Fibroblast of skin of left quadriceps (primary cell): ENCODE measurements around the gene CHML.

Experiments used
- DNase-seq, 2 experiments: peaks; one replicate each; pipeline ENCODE4 v3.0.0-alpha.2; 2013; ENCODE audit warnings: low read depth in 2 of 2

The CHML gene

DNA sequence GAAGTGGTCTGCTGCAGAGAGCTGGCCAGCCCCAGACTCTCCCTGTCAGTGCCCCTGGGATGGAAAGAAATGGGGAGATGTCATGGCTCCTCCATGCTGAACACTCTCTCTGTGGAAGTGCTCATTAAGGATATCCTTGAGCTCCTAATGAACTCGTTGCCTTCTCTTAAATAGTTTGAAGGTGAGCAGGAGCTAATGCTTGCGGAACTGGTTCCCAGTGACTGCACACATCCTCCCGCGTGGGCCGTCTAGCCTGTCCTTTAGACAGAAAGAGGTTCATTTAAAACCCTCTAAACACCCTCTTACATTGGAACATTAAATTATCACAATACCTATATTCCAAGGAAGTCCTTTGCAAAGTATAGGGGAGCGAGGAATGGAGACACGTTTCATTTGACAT is 6.0 kb upstream of the CHML start:
- DNase-seq: no peak

DNA sequence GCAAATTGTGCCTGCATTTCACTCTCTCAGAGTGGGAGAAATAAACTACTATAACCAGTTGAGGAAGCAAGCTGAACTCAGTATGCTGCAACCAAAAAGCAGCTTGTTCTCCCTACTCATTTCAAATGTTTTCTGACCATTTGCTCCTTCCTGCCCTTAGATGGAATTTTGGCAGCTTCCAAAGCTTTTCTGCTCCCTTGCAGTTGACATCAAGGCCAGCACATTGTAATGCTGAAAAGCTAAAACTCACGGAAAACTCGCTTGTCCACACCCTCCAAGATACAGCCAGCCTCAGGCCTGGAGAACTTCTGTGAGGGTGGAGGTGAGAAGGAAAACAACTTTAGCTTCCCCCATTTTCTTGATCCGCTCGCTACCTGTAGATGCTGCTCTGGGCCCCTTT is 5.0 kb upstream of the CHML start:
- no peak for DNase-seq

DNA sequence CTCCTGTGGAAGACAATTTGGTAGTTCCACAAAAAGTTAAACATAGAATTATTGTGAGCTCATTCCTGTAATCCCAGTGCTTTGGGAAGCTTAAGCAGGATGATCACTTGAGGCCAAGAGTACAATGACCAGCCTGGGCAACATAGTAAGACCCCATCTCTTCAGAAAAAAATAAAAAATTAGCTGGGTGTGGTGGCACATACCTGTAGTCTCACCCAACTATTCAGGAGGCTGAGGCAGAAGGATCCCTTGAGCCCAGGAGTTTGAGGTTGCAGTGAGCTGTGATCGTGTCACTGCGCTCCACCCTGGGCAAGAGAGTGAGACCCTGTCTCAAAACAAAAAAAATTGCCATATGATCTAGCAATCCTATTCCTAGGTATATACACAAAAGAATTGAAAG is 4.1 kb upstream of the CHML start:
- DNase-seq: no peak

DNA sequence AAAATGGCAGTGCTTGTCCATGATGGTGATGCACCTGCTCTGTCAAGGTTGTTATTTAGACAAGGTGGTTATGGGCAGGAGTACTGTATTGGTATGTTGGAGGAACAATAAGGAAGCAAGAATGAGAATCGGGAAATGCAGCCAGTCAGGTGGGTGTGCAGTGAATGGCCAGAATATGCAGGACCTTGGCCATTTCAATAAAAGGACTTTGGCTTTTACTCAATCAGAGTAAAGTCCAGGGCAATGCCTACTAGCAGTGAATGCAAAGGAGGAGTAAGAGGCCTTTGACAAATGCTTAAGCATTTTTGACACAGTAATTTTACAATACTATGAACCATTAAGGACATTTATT is 2.4 kb upstream of the CHML start:
- no peak for DNase-seq

DNA sequence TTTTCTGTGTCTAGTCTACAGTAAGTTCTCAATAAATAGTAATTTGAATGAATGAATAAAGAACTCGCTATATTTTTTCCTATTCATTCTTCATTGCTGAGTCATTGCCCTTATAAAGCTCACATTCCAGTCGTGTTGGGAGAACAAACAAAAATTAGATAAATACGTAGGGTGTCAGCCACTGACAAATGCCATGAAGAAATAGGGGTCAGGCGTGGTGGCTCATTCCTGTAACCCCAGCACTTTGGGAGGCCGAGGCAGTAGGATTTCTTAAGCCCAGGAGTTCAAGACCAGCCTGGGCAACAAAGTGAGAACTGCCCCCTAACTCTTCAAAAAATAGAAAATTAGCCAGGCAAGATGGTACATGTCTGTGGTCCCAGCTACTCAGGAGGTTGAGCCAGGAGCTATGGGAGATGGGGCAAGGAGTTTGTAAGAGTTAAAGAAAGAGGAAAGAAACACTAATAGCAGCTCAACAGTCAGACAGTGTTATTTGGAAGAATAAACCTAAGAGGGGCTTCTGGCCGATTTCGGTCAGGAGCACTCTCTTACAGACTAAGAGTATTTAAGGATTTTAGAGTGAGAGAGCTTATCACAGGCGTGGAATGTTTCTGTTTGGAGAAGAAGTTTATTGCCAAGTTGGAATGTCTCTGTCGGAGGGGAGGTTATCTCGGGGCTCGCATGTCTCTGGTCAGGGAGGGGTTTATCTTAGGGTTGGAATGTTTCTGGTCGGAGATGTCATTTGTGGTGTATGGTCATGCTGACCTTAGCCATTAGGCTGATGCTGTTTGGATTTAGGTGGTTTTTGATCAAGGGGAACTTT is 1.8 kb upstream of the CHML start:
- DNase-seq: no peak

DNA sequence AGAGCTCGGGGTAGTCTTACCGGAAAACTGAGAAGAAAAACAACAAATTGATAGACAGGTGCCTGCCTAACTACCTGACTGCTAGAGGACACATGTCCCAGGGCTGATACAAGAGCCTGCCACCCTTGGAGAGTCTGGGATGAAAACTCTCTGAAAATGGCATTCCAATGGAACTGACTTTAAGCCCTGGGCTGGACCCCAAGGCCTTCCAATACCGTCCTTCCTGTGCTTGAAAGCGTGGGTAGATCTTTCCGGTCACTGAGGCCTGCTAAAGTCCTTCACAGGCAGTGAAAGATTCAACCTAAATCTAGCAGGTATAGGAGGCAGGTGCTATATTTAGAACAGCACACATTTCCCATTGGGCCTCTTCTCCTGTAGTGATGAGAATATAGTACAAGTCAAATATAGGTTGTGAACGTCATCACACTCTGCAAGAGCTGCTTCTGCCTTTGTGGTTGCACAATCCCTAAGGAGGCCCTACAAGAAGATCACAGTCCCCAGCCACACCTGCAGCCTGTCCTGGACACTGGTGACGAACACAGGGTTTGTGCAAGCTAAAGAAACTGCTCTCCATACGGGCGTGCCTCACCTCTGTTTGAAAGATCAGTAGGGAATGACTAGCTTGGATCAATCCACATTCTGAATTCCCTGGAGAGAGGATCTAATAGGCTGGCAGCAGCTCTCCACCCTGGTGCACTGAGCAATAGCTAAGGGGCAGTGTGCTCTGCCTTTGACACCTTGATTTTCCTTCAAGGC is 876 bp upstream of the CHML start:
- no peak for DNase-seq

DNA sequence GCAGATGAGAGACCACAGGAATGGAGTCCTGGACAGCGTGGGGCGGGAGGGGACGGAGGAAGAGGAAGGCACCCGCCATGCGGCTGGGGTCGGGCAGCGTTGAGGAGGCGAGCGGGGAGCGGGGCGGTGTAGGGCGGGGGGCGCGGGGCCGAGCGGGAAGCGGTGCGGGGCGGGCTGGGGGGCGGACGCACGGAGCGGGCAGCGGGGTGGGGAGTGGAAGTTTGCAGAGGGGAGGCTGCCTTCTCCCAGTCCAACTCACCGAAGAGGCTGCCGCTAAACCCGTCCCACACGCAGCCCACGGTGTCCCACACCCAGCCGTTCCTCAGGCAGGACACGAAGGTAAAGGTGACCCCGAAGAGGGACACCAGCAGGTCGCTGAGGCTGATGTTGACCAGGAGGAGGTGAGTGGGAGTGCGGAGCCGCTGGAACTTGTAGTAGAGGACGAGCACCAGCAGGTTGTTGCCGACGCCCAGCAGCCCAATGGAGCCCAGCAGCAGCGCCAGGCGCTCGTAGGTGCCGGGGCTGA is 483 bp downstream of the CHML start:
- DNase-seq: no peak

DNA sequence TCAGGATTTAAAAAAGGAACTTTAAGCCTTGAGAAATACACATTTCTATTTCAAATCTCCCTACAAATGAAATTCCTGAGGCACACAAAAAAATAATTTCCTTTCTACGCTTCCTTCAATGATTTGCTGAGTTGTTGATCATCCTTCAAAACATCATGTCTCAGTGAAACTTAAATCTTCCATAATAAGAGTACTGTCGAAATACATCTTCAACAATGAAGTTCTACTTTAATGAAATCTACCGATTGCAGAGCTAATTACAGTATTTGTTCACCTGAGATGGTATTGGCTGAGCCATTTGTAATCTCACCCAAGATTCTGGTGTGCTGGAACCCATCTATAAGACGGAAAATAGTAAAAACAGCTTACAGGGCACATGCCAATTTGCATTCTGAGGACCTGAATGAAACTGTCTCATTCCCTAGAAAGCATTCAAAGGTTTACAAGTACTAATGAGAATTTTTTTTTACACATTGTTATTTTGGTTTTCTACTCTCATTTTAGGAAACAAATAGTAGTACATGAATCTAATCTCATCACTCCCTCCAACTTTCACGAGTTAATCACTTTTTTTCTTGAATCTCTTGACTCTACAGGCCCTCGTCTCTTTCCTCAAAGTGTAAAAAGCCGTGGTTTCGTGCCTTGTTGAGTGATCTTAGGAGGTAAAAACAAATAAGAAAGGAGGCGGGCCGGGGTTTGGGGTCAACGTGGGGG is 1.1 kb downstream of the CHML start:
- no peak for DNase-seq

DNA sequence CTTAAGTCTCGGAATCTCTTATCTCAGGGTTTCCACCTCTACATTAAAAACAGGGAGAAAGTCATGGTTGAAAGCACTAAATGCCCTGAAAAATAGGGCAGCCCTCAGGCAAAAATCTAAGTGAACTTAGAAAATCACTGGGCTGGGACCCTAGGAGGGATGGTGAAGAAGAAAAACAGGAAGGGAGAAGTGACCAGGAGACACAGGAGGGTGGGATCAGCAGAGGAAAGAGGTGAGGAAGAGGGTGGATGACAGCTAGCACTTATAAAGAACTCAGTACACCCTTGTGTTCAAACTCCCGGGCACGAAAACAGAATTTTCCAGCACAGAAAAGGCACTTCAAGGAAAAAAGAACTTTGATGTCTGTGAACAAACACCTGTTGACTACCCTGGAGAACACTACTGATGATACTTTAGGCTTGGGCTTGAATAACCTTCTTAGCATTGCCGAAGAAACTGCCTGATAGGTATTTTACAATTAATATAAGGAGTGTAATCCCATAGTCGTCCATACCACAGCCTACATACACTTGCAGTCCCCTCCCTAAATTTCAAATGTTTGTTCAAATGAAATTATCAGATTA is 2.0 kb downstream of the CHML start:
- no peak for DNase-seq

DNA sequence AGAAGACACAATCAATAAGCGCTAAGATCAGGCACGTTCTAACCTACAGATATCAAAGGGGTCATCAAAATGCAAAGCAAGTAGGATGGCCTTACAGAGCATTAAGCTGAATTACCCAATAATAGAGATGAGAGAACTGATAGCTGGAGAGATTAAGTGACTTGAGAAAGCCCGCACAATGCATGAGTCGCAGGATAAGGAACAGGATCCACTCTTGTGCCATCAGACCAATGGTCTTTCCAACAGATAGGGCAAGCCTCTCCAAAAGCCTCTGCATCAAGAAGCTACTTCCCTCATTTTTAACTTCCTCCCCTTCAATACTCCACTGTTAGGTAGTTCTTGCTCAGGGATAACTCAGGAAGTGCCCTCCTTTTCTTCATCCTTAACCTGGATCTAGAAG is 2.6 kb downstream of the CHML start:
- no peak for DNase-seq

DNA sequence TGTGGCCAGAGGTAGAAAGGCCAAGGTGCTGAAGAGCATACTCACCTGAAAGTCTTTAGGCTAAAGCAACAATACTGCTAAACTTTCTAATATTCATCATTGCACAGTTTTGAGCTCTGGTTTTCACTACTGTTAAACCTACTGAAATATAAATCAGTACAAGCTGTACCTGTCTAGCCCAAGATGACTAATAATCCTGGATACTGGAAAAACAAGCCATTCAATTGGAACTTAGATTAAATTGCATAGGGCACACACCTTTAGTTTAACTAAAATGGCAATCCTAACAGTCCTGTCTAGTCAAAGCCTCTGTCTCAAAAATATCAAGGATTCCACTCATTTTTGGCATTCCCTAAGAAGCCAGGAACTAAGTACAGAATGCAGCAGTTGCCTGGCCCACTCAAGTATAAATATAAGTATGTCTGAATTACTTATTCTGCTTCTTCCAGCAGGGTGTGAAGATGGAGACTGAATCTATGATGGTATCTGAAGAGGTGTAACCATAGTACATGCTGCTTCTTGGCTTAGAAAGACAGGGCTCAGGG is 3.1 kb downstream of the CHML start:
- no peak for DNase-seq

DNA sequence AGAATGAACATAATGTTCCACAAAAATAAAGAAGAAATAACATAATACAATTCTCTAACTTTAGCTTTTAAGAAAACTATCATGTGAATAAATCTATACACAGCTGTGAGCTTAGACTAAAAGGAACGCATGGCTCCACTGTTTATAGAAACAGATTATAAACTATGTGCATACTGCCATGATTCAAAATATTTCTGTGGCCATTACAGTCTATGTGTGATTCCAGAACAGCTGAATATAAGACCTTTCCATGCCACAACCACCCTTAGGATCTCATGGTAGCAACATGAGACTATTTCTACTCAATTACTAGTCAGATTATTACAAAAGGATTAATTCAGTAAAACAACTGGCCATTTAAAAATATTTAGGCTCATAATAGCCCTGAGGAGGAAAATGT is 3.9 kb downstream of the CHML start:
- no peak for DNase-seq

DNA sequence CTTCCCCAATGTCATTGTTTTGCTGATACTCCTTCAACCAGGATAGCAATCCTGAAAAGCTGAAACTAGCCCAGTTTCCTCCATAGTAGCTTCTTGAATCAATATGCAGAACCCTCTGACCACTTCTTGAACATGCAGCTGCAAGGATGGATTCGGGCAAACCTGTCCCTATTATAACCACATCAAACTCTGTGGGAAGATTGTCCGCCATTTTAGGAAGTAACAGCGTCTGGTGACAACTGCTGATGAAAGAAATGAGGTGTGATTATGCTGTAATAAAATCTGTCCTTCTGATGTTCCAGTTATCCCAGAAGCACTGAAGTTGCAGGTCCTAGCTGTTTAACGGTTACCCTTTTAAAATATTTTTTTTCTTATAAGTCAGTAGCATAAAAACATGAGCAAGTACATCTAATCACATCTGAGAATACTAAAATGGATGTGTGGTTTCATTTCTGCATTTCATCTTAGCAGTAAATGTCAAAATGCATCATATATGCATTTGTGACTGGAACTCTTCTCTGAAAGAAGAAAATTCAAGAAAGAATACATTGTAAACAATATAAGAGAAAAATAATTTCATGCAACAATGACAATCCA is 4.5 kb downstream of the CHML start:
- no peak for DNase-seq

DNA sequence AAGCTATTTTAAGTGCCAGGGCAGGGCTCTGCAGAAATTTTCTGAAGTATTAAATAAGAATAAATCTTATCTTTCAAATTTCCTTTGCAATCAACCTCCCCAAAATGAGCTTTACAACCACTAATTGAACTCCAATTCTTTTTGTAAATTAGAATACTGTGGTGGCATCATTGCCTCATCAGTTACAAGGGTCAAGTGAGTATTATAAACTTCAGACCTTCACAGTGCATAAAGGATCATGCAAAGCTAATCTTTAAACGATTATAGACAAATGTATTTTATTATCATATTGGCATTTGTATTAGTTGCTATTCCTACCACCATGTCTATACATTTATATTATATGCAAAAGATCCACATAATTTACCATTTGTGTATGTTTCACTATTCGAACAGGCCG is 7.2 kb downstream of the CHML start:
- DNase-seq: no peak

DNA sequence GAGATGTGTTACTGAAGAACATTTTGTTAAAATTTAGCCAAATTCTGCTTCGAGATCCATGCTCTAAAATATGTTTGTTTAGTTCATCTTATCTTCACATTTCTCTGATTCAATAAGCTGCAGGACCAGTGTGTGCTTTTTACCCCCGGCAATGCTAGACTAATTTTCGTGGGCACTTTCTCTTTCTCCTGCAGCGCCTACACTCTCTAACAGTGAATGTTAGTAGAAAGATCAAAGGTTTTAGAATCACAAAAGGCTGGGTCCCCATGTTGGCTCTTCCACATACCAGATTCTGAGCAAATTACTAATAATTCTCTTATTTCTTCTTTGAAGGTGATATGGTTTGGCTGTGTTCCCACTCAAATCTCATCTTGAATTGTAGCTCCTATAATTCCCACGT is 8.5 kb downstream of the CHML start:
- DNase-seq: no peak

DNA sequence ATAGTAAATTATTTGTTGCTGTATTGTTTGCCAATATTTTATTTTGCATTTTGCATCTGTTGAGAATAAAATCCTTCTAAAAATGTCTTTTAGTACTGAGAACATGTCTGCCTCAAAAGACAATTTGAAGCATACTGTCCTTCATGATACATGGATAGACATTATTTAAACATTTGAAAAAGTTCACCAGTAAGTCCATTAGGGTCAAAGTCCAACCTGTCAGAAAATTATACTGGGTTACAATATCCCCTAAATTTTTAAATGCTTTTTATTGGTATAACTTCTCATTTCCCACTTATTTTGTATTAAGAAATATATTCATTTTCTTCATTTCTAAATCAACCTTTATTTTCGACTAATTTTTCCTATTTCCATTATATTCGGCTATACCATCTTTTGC is 9.3 kb downstream of the CHML start:
- no peak for DNase-seq

DNA sequence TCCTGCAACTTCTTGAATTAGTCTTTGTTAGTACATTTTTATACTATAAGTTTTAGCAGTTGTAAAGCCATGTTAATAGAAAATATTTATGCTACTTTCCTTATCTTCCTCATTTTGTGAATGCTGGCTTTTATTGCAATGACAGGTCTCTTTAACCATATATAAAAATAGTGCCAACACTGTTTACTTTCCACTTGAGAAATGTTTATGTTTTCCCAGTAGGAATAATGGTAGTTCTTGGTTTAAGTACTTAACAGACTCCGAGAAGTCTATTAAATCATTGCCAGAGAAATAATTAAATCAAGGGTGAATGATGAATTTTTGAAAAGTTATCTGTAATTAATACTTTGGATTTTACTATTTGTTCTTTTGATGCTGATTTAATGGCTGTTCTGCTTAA is 9.7 kb downstream of the CHML start:
- no peak for DNase-seq

DNA sequence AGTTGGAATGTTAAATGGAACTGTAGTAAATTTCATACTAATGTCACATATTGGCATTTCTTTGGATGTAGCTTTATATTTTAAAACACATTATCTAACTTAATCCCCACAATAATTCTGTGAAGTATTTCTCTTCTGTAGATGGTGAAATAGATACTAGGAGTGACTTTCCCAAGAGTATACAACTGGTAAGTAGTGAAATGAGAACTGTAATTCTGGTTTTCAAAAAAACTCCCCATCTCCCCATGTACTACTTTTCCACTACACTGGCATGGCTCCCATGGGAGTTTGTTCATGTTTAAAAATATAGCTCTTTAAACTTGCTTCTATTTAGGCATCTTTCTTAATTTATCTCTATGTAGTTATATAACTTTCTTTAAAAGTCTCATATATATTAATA is 10.2 kb downstream of the CHML start:
- no peak for DNase-seq

DNA sequence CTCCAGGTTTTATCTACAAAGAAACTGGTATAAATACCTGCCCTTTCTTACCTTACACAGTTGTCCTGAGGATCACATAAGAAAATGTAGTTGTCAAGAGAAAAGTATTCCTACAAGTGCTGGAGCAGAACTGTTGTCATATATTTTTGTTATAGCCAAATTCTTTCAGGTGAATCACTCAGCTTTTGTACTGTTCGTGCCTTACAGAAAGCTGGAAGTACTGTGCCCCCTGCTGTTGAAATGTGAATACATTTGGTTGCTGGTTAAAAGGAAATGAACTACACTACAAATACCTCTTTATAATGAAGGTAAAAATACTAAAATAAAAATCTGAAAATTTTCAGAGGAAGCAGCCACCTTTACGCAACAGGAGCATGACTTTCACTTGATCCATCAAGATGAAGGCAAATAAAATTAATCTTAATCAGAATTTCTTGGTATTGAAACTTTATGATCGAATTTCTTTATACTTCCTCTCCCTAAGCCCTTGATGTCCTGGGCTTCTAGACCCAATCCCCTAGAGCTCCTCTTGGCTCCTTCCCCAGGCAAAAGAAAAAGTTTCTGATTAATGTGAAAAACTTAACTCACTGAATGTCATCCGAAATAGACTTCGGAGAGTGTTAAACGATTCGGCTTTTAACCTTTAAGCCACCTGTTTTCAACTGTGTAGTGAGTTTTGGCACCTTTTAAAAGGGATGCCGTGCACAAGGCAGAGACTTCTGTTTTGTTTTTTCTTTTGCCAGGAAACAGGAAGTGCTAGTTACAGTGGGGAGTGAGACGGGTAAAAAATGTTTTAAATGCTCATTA is 12.5 kb downstream of the CHML start:
- peak; percentile 41 to 42 for DNase-seq

DNA sequence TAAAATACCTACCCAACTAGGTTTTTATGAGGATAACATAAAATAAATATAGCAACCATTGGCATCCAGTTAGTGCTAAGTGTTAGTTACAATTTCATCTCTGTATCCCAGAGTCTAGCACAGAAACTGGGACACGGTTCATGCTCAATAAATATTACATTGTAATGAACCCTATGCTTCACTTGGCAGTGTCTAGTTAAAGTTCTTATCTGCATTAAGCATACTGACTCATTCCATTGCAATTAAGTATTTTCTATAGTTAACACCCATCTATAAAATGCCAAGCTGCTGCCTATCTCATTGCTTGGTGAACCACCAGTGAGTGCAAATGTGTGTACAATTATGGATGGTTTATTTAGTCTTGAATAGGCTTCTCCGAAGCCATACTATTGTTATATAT is 15.2 kb downstream of the CHML start:
- no peak for DNase-seq

DNA sequence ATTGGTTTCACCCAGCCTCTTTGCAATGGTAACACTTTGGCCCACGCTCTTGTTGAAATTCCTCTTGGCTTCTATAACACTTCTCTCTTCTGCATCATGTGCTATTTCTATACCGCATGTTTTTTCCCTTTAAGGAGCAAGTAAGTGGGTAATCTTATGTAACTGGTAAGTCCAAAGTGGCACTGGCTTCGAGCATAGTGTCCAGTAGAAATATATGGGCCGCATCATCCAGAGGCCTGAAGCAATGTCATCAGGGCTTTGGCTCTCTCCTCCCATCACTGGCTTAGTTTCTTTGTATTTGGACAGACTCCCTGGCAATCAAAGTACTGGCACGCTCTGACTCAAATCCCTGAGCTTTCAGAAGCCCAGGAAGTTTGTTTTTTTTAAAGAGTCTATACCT is 17.5 kb downstream of the CHML start:
- DNase-seq: no peak
